Lung (tissue), 12 donors: ENCODE results near the gene IL9. TPM values are rescaled to one million over a fixed set of nuclear protein-coding genes. Genes with fewer than 3 reads are reported as not detected.

Experiments
- ATAC-seq: fragments of 200-7000 bp; cut with Tn5 transposase; one replicate; pipeline ENCODE4 v1.9.1; 2020; ENCODE audit warnings: moderate number of reproducible peaks; ENCODE audit not compliant: insufficient read depth, low FRiP score
- DNase-seq, 3 donors: peaks; one replicate each; pipeline ENCODE4 v3.0.0-alpha.2; 2013 to 2017
- H3K27ac ChIP-seq, 2 donors: one replicate each; pipeline ENCODE4 v1.5.1; 2013; ENCODE audit warnings: mild to moderate bottlenecking in 2 of 2, moderate library complexity in 2 of 2, control low read depth in 1 of 2, inconsistent platforms in 1 of 2, low read depth in 1 of 2, low read length in 1 of 2
- H3K27me3 ChIP-seq, 3 donors: one replicate each; pipeline ENCODE4 v1.5.1; 2013; ENCODE audit warnings: low read length in 2 of 3; ENCODE audit not compliant: control insufficient read depth in 3 of 3, insufficient read depth in 3 of 3
- H3K36me3 ChIP-seq, 4 donors: one replicate each; pipeline ENCODE4 v1.5.1; 2013; ENCODE audit warnings: low read length in 4 of 4, mild to moderate bottlenecking in 1 of 4, moderate library complexity in 1 of 4; ENCODE audit not compliant: control insufficient read depth in 4 of 4, insufficient read depth in 4 of 4
- H3K4me1 ChIP-seq, 5 donors: one replicate each; pipeline ENCODE4 v1.5.1; 2013; ENCODE audit warnings: low read length in 5 of 5, mild to moderate bottlenecking in 2 of 5, moderate library complexity in 1 of 5; ENCODE audit not compliant: control insufficient read depth in 5 of 5, insufficient read depth in 5 of 5
- H3K4me3 ChIP-seq: one replicate; pipeline ENCODE4 v1.5.1; 2013; ENCODE audit warnings: mild to moderate bottlenecking, control low read depth, moderate library complexity
- H3K9ac ChIP-seq, 2 donors: one replicate each; pipeline ENCODE4 v1.5.1; 2013; ENCODE audit warnings: low read length in 2 of 2, control low read depth in 1 of 2; ENCODE audit not compliant: insufficient read depth in 1 of 2
- H3K9me3 ChIP-seq, 4 donors: one replicate each; pipeline ENCODE4 v1.5.1; 2013; ENCODE audit warnings: low read length in 3 of 4, mild to moderate bottlenecking in 1 of 4, moderate library complexity in 1 of 4; ENCODE audit not compliant: control insufficient read depth in 4 of 4, insufficient read depth in 3 of 4
- WGBS, 2 donors: extraction: QIAGEN DNeasy Blood & Tissue Kit; methylation state at CpG; one replicate each; pipeline ENCODE4 v1.1.7; 2013; 5-methylcytosine and 5-hydroxymethylcytosine counted together
- polyA plus RNA-seq, 2 donors: library from polyadenylated mRNA; stranded (reverse); fragments of 200-250 nt; gene quantifications; one replicate each; pipeline ENCODE4 v1.2.1, GENCODE V29; 2013
- total RNA-seq, 2 donors: library from RNA; depleted of rRNA in 1 of 2; stranded (reverse); fragments of >200 nt in 1 of 2; gene quantifications; one replicate each; pipeline ENCODE4 v1.2.1, GENCODE V29; 2014 to 2021
- TF ChIP-seq, protein P1 (sequence below): IDR thresholded peaks from 2 replicates; pipeline ENCODE4 v1.5.1; 2012; ENCODE audit warnings: mild to moderate bottlenecking; ENCODE audit errors: control extremely low read depth, extremely low read depth
- donor health status: control.
- donor health status: control.
- donor health status: Bipolar disorder and iron deficiency.
- donor health status: healthy.
- donor health status: DM: yes; HTN: yes; CAD: no.

IL9 gene
- total and polyA plus RNA-seq, 4 donors: not detected

DNA sequence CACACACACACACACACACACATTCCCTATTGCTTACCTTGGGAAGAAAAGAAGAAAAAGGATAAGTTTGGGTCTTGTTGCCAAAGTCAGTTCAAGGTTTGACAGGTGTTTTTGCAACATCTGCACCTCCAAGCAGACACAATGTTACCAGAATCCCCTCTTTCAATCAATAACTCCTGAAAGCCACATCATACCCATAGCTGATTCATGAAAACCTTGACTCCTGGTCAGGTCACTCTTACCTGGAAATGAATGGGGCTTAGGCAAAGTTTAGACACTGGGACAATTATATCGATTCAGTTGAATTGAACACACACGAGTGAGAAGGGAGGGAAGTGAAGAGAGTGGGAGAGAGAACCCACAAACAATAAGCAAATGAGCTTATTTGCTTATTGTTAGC is 27.0 kb downstream of the IL9 start:
- DNase-seq (no peak), ATAC-seq (no peak)

DNA sequence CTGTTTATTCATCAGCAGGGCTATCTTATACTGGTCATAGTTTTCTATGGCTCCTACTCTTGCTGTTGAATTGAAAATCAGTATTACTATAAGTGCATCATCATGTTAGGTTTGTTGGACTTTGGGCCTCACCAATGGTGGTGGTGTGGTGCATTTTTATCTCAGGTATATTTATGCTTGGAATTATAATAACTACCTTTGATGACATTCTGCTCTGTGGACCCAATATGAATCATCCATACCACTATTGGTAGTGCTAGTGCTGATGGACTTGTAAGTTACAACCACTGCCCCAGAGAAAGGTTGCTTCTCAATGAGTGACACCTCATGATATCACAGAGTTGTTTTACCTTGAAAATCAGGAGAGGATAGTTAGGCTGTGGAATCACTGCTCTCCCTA is 28.0 kb downstream of the IL9 start:
- DNase-seq: no peak
- no peak overlapping the region for H3K27ac ChIP-seq
- peaks cover 0 to 6% (median 0%) of the 10 kb centered on the region in 5 donors for H3K4me1 ChIP-seq
- peaks cover 0 to 2% (median 0%) of the 10 kb centered on the region in 4 donors for H3K9me3 ChIP-seq
- TF ChIP-seq, protein P1, sequence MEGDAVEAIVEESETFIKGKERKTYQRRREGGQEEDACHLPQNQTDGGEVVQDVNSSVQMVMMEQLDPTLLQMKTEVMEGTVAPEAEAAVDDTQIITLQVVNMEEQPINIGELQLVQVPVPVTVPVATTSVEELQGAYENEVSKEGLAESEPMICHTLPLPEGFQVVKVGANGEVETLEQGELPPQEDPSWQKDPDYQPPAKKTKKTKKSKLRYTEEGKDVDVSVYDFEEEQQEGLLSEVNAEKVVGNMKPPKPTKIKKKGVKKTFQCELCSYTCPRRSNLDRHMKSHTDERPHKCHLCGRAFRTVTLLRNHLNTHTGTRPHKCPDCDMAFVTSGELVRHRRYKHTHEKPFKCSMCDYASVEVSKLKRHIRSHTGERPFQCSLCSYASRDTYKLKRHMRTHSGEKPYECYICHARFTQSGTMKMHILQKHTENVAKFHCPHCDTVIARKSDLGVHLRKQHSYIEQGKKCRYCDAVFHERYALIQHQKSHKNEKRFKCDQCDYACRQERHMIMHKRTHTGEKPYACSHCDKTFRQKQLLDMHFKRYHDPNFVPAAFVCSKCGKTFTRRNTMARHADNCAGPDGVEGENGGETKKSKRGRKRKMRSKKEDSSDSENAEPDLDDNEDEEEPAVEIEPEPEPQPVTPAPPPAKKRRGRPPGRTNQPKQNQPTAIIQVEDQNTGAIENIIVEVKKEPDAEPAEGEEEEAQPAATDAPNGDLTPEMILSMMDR: no peak
- peaks cover 0 to 5% (median 0%) of the 10 kb centered on the region in 3 donors for H3K27me3 ChIP-seq
- no peak for ATAC-seq
- H3K36me3 ChIP-seq: no peaks in the 10 kb centered on the region
- H3K9ac ChIP-seq: no peak overlapping the region
- H3K4me3 ChIP-seq: no peak overlapping the region

More for the DNA sequence above, 27.0 kb downstream of the IL9 start:
- Histone ChIP-seq H3K4me3 (no peak overlapping the region), H3K4me1 (peaks cover 0 to 6% (median 0%) of the 10 kb centered on the region in 5 donors), H3K9me3 (peaks cover 0 to 2% (median 0%) of the 10 kb centered on the region in 4 donors), H3K36me3 (no peaks in the 10 kb centered on the region), H3K27ac (no peak overlapping the region), H3K9ac (no peak overlapping the region), H3K27me3 (peaks cover 0 to 3% (median 0%) of the 10 kb centered on the region in 3 donors)
- WGBS, 2 donors: 75 to 80% methylated on average over 2 of the region's 2 CpGs
- TF ChIP-seq, protein P1: no peak

DNA sequence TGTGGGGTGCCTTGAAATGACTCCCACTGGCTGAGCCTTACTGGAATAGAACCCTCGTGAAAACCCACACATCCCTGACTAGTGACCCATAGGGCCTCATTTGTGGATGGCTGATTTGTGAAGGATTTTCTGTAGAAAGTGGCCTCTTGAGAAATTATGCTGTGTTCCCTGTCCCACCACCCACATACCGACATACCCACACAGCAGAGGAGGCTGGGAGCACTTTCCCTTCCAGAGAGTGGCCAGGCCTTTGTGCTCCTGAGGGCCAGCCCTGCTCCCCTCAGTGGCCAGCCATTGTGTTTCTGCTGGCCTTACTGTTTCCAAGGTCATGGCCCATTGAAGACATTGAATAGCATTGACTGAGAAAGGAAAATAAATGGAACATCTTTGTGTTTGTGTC is 29.6 kb downstream of the IL9 start:
- ATAC-seq (no peak), DNase-seq (no peak)
- peaks cover 0 to 5% (median 0%) of the 10 kb centered on the region in 3 donors for H3K27me3 ChIP-seq
- H3K9ac ChIP-seq: no peak overlapping the region
- H3K9me3 ChIP-seq: peaks cover 0 to 2% (median 0%) of the 10 kb centered on the region in 4 donors
- TF ChIP-seq, protein P1: no peak
- H3K27ac ChIP-seq: no peak overlapping the region
- no peaks in the 10 kb centered on the region for H3K36me3 ChIP-seq
- H3K4me3 ChIP-seq: no peak overlapping the region
- WGBS, 2 donors: 83 to 92% methylated on average over 2 of the region's 2 CpGs
- peaks cover 0 to 6% (median 0%) of the 10 kb centered on the region in 5 donors for H3K4me1 ChIP-seq
